Measurements from ENCODE around the gene SAMMSON.

The SAMMSON gene

GRCh38 chr3:70042641-70043040, 43.1 kb downstream of the SAMMSON start:
- H3K4me3 ChIP-seq (ENCODE audit: low read length): no peak overlapping the region
- TF ChIP-seq CTCF (IDR thresholded peaks at IDR 0.05; ENCODE audit: insufficient read depth, low read depth, low read length, missing control alignments): no peak
- no peak for DNase-seq (ENCODE audit: low read depth)

- no peak for TF ChIP-seq CTCF (IDR thresholded peaks at IDR 0.05; ENCODE audit: insufficient read depth, low read depth, low read length, missing control alignments)
- no peak overlapping the region for H3K4me3 ChIP-seq (ENCODE audit: low read length)
- peak; percentile 36 for DNase-seq (ENCODE audit: low read depth)
Observed at GRCh38 chr3:70049761-70050160, 50.2 kb downstream of the SAMMSON start.

- no peak for TF ChIP-seq CTCF (IDR thresholded peaks at IDR 0.05; ENCODE audit: insufficient read depth, low read depth, low read length, missing control alignments)
- DNase-seq (ENCODE audit: low read depth): peak; percentile 4
- no peak overlapping the region for H3K4me3 ChIP-seq (ENCODE audit: low read length)
Observed at GRCh38 chr3:70053293-70053692, 53.8 kb downstream of the SAMMSON start.

GRCh38 chr3:70056081-70056480, 56.5 kb downstream of the SAMMSON start:
- no peak for TF ChIP-seq CTCF (IDR thresholded peaks at IDR 0.05; ENCODE audit: insufficient read depth, low read depth, low read length, missing control alignments)
- no peak for DNase-seq (ENCODE audit: low read depth)
- no peak overlapping the region for H3K4me3 ChIP-seq (ENCODE audit: low read length)

GRCh38 chr3:70057426-70057825, 57.9 kb downstream of the SAMMSON start:
- DNase-seq (ENCODE audit: low read depth): no peak
- no peak overlapping the region for H3K4me3 ChIP-seq (ENCODE audit: low read length)
- no peak for TF ChIP-seq CTCF (IDR thresholded peaks at IDR 0.05; ENCODE audit: insufficient read depth, low read depth, low read length, missing control alignments)

GRCh38 chr3:70061096-70061495, 61.6 kb downstream of the SAMMSON start:
- no peak overlapping the region for H3K4me3 ChIP-seq (ENCODE audit: low read length)
- TF ChIP-seq CTCF (IDR thresholded peaks at IDR 0.05; ENCODE audit: insufficient read depth, low read depth, low read length, missing control alignments): no peak
- no peak for DNase-seq (ENCODE audit: low read depth)

- DNase-seq (ENCODE audit: low read depth): peak; percentile 47
- peak; percentile 71 for TF ChIP-seq CTCF (IDR thresholded peaks at IDR 0.05; ENCODE audit: insufficient read depth, low read depth, low read length, missing control alignments)
- H3K4me3 ChIP-seq (ENCODE audit: low read length): no peak overlapping the region
Observed at GRCh38 chr3:70064194-70064779, 64.8 kb downstream of the SAMMSON start.

All from epithelial cell of esophagus (primary cell).